ENCODE measurements around the gene EPHX1.

DNA sequence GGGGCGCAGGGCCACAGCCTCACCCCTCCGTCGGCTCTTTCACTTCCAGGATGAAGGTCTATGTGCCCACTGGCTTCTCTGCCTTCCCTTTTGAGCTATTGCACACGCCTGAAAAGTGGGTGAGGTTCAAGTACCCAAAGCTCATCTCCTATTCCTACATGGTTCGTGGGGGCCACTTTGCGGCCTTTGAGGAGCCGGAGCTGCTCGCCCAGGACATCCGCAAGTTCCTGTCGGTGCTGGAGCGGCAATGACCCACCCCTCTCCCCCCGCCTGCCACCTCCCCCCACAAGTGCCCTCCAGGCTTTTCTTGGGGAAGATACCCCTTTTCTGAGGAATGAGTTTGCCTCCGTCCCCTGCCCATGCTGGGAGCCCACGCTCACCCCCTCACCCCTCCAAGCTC is 35.2 kb downstream of the EPHX1 start:
- TF ChIP-seq, protein P1, sequence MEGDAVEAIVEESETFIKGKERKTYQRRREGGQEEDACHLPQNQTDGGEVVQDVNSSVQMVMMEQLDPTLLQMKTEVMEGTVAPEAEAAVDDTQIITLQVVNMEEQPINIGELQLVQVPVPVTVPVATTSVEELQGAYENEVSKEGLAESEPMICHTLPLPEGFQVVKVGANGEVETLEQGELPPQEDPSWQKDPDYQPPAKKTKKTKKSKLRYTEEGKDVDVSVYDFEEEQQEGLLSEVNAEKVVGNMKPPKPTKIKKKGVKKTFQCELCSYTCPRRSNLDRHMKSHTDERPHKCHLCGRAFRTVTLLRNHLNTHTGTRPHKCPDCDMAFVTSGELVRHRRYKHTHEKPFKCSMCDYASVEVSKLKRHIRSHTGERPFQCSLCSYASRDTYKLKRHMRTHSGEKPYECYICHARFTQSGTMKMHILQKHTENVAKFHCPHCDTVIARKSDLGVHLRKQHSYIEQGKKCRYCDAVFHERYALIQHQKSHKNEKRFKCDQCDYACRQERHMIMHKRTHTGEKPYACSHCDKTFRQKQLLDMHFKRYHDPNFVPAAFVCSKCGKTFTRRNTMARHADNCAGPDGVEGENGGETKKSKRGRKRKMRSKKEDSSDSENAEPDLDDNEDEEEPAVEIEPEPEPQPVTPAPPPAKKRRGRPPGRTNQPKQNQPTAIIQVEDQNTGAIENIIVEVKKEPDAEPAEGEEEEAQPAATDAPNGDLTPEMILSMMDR (conservative IDR thresholded peaks at IDR 0.05 in 1 of 2, IDR thresholded peaks at IDR 0.05 in 1 of 2; ENCODE audit: low read depth in 1 of 2, low read length in 2 of 2): no peak
- no peak for TF ChIP-seq EZH2 (IDR thresholded peaks at IDR 0.05; ENCODE audit: low read length, missing control alignments)

All from fibroblast of lung (primary cell).